Endothelial cell of umbilical vein (primary cell): ENCODE measurements around the gene IL9. TPM values are rescaled to one million over a fixed set of nuclear protein-coding genes. Genes with fewer than 3 reads are reported as not detected.

Experiments used
- BruUV-seq: library from RNA; stranded (reverse); fragments of 400-500 nt; replicated peaks from 2 replicates; lab custom pipeline; 2021; lab: Mats Ljungman, UMichigan
- CTCF ChIA-PET: fragments of 300-600, 350-600 bp; sonication (Branson Sonifier 250); formaldehyde crosslinking; loops from one replicate; lab custom pipeline; 2021; ENCODE audit warnings: antibody characterized with exemption, inconsistent platforms; lab: Charles Lee
- POLR2A ChIA-PET: fragments of 300-600, 350-600 bp; sonication (Branson Sonifier 250); formaldehyde crosslinking; loops from one replicate; lab custom pipeline; 2021; ENCODE audit warnings: antibody characterized with exemption, inconsistent platforms; lab: Charles Lee
- DNase-seq: peaks from one replicate; pipeline ENCODE4 v3.0.0-alpha.2; 2011; ENCODE audit warnings: low read depth, low spot score
- FAIRE-seq: peaks from 2 replicates; lab custom pipeline; 2011; peaks lifted over from hg19 to GRCh38; lab: Jason Lieb, UNC
- H2AFZ ChIP-seq: 2 replicates; pipeline ENCODE4 v1.6.0; 2012; ENCODE audit warnings: low read depth, low read length, control low read depth, inconsistent platforms
- H3K27ac ChIP-seq: 2 replicates; pipeline ENCODE4 v1.5.1; 2011; ENCODE audit warnings: low read depth, mild to moderate bottlenecking, control low read depth, low read length, moderate library complexity; ENCODE audit not compliant: insufficient read depth
- H3K27me3 ChIP-seq, 2 experiments: 2 replicates each; pipeline versions ENCODE4 v1.6.0 to v1.6.1; 2011; ENCODE audit warnings: low read length in 2 of 2, mixed read lengths in 1 of 2; ENCODE audit not compliant: control insufficient read depth in 2 of 2, insufficient read depth in 2 of 2
- H3K36me3 ChIP-seq, 2 experiments: 2 replicates in 1 of 2; 3 replicates in 1 of 2; pipeline ENCODE4 v1.5.1; 2011; ENCODE audit warnings: low read length in 2 of 2, mild to moderate bottlenecking in 1 of 2, moderate library complexity in 1 of 2; ENCODE audit not compliant: control insufficient read depth in 2 of 2, insufficient read depth in 2 of 2; ENCODE audit errors: extremely low read depth in 1 of 2
- H3K4me1 ChIP-seq: 3 replicates; pipeline ENCODE4 v1.5.1; 2011; ENCODE audit warnings: mild to moderate bottlenecking, low read length; ENCODE audit not compliant: control insufficient read depth, insufficient read depth; ENCODE audit errors: extremely low read depth
- H3K4me2 ChIP-seq: 2 replicates; pipeline ENCODE4 v1.6.1; 2011; ENCODE audit warnings: low read length, control low read depth, mixed read lengths; ENCODE audit not compliant: insufficient read depth
- H3K4me3 ChIP-seq, 3 experiments: fragments of 200-600 bp in 1 of 3; sonication (generic), shearing (Covaris generic) in 1 of 3; replicated peaks in 1 of 3; 2 replicates each; pipeline ENCODE4 v1.5.1; 2011 to 2016; ENCODE audit warnings: control low read depth in 3 of 3, low read length in 3 of 3, mild to moderate bottlenecking in 2 of 3, inconsistent platforms in 1 of 3, low read depth in 1 of 3, moderate library complexity in 1 of 3; ENCODE audit not compliant: insufficient read depth in 1 of 3
- H3K79me2 ChIP-seq: 2 replicates; pipeline ENCODE4 v1.6.0; 2012; ENCODE audit warnings: low read length, inconsistent platforms; ENCODE audit not compliant: control insufficient read depth, insufficient read depth
- H3K9ac ChIP-seq: replicated peaks from 2 replicates; pipeline ENCODE3; 2011; ENCODE audit warnings: low read length, control low read depth; ENCODE audit not compliant: insufficient read depth; ENCODE audit errors: extremely low read depth
- H3K9me1 ChIP-seq: replicated peaks from 3 replicates; pipeline ENCODE4 v1.6.0; 2011; ENCODE audit warnings: mild to moderate bottlenecking, low read length; ENCODE audit not compliant: control insufficient read depth, insufficient read depth; ENCODE audit errors: extremely low read depth
- H3K9me3 ChIP-seq: replicated peaks from 2 replicates; pipeline ENCODE4 v1.5.1; 2012; ENCODE audit warnings: low read length, inconsistent platforms; ENCODE audit not compliant: control insufficient read depth, insufficient read depth
- H4K20me1 ChIP-seq: replicated peaks from 2 replicates; pipeline ENCODE3; 2011; ENCODE audit warnings: mild to moderate bottlenecking, low read length; ENCODE audit not compliant: control insufficient read depth, insufficient read depth; ENCODE audit errors: extremely low read depth
- CTCF ChIP-seq, 2 donors: IDR thresholded peaks; 1 replicate in 1 of 2; 2 replicates in 1 of 2; pipeline ENCODE4 v1.5.1; 2011; ENCODE audit warnings: low read length in 2 of 2, mild to moderate bottlenecking in 2 of 2, moderate library complexity in 2 of 2, control low read depth in 1 of 2, inconsistent platforms in 1 of 2, low read depth in 1 of 2; ENCODE audit not compliant: insufficient read depth in 1 of 2; ENCODE audit errors: extremely low read depth in 1 of 2
- EZH2 ChIP-seq: IDR thresholded peaks from 2 replicates; pipeline ENCODE4 v1.6.1; 2012; ENCODE audit warnings: borderline replicate concordance, low read depth, mild to moderate bottlenecking, moderate library complexity, low read length, inconsistent platforms; ENCODE audit not compliant: severe bottlenecking
- FOS ChIP-seq: IDR thresholded peaks from 2 replicates; pipeline ENCODE4 v1.6.1; 2011; ENCODE audit warnings: mild to moderate bottlenecking, low read length, moderate library complexity, borderline replicate concordance; ENCODE audit not compliant: insufficient read depth
- GATA2 ChIP-seq: IDR thresholded peaks from 2 replicates; pipeline ENCODE4 v1.7.0; 2011; ENCODE audit warnings: low read depth, mild to moderate bottlenecking, moderate library complexity, mixed read lengths, low read length; ENCODE audit not compliant: insufficient read length, insufficient read depth
- JUN ChIP-seq: IDR thresholded peaks from 2 replicates; pipeline ENCODE4 v1.6.1; 2011; ENCODE audit warnings: borderline replicate concordance, low read depth; ENCODE audit not compliant: insufficient read length, insufficient read depth
- MAX ChIP-seq: IDR thresholded peaks from 2 replicates; pipeline ENCODE4 v1.6.1; 2011; ENCODE audit not compliant: insufficient read depth, insufficient read length
- MYC ChIP-seq: IDR thresholded peaks from one replicate; pipeline ENCODE4 v1.6.1; 2011; ENCODE audit warnings: mild to moderate bottlenecking, low read depth, low read length
- POLR2A ChIP-seq: IDR thresholded peaks from 2 replicates; pipeline ENCODE4 v1.6.1; 2012; ENCODE audit warnings: low read depth, mild to moderate bottlenecking, control low read depth, low read length
- POLR2AphosphoS5 ChIP-seq: IDR thresholded peaks from 2 replicates; pipeline ENCODE4 v1.6.1; 2012; ENCODE audit warnings: low read depth, mild to moderate bottlenecking, control low read depth, low read length, moderate library complexity; ENCODE audit not compliant: insufficient read depth
- dilution Hi-C: fragments of 300-500 bp; cut with MboI; formaldehyde crosslinking; loops from one replicate; pipeline ENCODE4 v1.15.0; 2019; ENCODE audit warnings: low sequenced_read_pairs; ENCODE audit not compliant: extremely low pct_ligation_motif_present
- intact Hi-C: fragments of 100-400 bp; cut with micrococcal nuclease; formaldehyde crosslinking; loops from one replicate; pipeline ENCODE4 v1.10.0; 2022
- polyA plus RNA-seq, 4 experiments: library from polyadenylated mRNA; depleted of rRNA in 3 of 4; stranded (reverse) in 3 of 4; unstranded in 1 of 4; fragments of >200 nt; gene quantifications; 2 replicates each; pipeline versions ENCODE4 v1.2.1 to v1.2.3, GENCODE V29; 2011 to 2012; ENCODE audit warnings: missing spikeins in 1 of 4
- total RNA-seq: library from RNA; stranded (reverse); gene quantifications from 2 replicates; pipeline ENCODE4 v1.2.3, GENCODE V29; 2021

The IL9 gene
- total and polyA plus RNA-seq, 2 donors (not counting 3 experiments of a cell fraction or from before 2014, with no cell fraction given), result not detected

GRCh38 chr5:135868681-135869080 lies 27.0 kb downstream of the IL9 start:
- H3K9me1 ChIP-seq, result no peaks in the 10 kb centered on the region
- no peak overlapping the region for H3K9ac ChIP-seq
- BruUV-seq, result no TSS peak
- POLR2A ChIA-PET, result no interaction called here
- no peaks in the 10 kb centered on the region for H3K79me2 ChIP-seq
- CTCF ChIA-PET, result no interaction called here
- H2AFZ ChIP-seq, result no peak overlapping the region
- dilution Hi-C loops, result no loop called here
- no peak for TF ChIP-seq CTCF (IDR thresholded peaks at IDR 0.05; ENCODE audit: extremely low read depth in 1 of 2, insufficient read depth in 1 of 2, low read depth in 1 of 2, low read length in 2 of 2)
- TF ChIP-seq MYC, result no peak
- TF ChIP-seq JUN, result no peak
- TF ChIP-seq POLR2AphosphoS5, result no peak
- no peak for TF ChIP-seq GATA2
- no peak for TF ChIP-seq MAX
- no peak for TF ChIP-seq EZH2
- no peak for TF ChIP-seq FOS
- TF ChIP-seq POLR2A, result no peak
- H3K27me3 ChIP-seq, result no peaks in the 10 kb centered on the region
- no peak overlapping the region for H3K4me2 ChIP-seq
- H3K4me3 ChIP-seq, result no peak overlapping the region
- H4K20me1 ChIP-seq, result no peaks in the 10 kb centered on the region
- H3K9me3 ChIP-seq, result no peaks in the 10 kb centered on the region
- DNase-seq (no peak), FAIRE-seq (no peak)
- no peak overlapping the region for H3K27ac ChIP-seq
- intact Hi-C loops, result no loop called here
- H3K4me1 ChIP-seq, result no peaks in the 10 kb centered on the region
- H3K36me3 ChIP-seq, result no peaks in the 10 kb centered on the region
